AG09319 (cell line): ENCODE data around the gene SGK2.

Experiments
- DNase-seq: peaks from one replicate; pipeline ENCODE4 v3.0.0-alpha.2; 2010; ENCODE audit warnings: low read depth; ENCODE audit errors: extremely low read depth
- CTCF ChIP-seq: IDR thresholded peaks from 2 replicates; pipeline ENCODE4 v1.5.1; 2011; ENCODE audit warnings: low read depth, mild to moderate bottlenecking, inconsistent platforms, low read length, moderate library complexity

SGK2 gene

GRCh38 chr20:43536817-43537440 is 21.9 kb upstream of the SGK2 start:
- TF ChIP-seq CTCF = no peak

GRCh38 chr20:43537921-43538877 is 20.6 kb upstream of the SGK2 start:
- peak; percentile 28 for DNase-seq
- peak; percentile 98 for TF ChIP-seq CTCF

More at GRCh38 chr20:43536817-43537440, 21.9 kb upstream of the SGK2 start:
- DNase-seq = no peak

GRCh38 chr20:43538878-43539700 is 19.7 kb upstream of the SGK2 start:
- no peak for TF ChIP-seq CTCF
- no peak for DNase-seq

GRCh38 chr20:43539975-43540672 is 18.7 kb upstream of the SGK2 start:
- no peak for DNase-seq
- TF ChIP-seq CTCF = no peak

- TF ChIP-seq CTCF = no peak
- no peak for DNase-seq
These were observed 18.2 kb upstream of the SGK2 start for GRCh38 chr20:43540673-43541060.

GRCh38 chr20:43541214-43541613 is 17.6 kb upstream of the SGK2 start:
- DNase-seq = no peak
- no peak for TF ChIP-seq CTCF
